ENCODE data around the gene TECTA. TPM values are rescaled to one million over a fixed set of nuclear protein-coding genes. Genes with fewer than 3 reads are reported as not detected.

Gene TECTA
- total RNA-seq, 1 experiment from 2014 or later: 0.37 TPM

DNA sequence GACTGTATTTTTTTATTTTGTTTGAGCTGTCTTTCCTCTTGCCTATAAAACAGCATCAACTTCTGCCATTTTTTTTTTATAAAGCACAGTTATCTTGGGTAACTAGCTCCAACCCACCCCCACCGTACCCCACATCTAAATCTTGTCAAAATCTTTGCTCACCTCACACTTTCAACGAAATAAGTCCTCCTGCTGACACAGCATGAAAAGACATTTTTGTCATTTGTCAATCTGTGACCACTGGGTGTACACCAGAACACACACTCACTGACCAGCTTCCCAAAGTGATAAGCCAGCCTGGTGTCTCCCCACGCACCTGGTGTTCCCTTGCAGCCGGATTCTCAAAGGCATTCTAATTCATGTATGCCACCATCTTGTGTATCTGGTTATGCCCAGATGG lies 1.7 kb upstream of the TECTA start:
- TF ChIP-seq NFYB (CRISPR knock-in tag; conservative IDR thresholded peaks at IDR 0.05; ENCODE audit: low read depth) (no peak), HMGA2 (CRISPR knock-in tag; IDR thresholded peaks at IDR 0.05) (no peak), CREM (CRISPR knock-in tag; IDR thresholded peaks at IDR 0.05) (no peak), CREB1 (CRISPR knock-in tag; IDR thresholded peaks at IDR 0.05) (no peak), KAT7 (CRISPR knock-in tag; IDR thresholded peaks at IDR 0.05; ENCODE audit: borderline replicate concordance) (no peak), JUN (CRISPR knock-in tag; IDR thresholded peaks at IDR 0.05) (no peak), NR1H2 (CRISPR knock-in tag; IDR thresholded peaks at IDR 0.05) (no peak)
- Mint-ChIP-seq H3K27me3 (ENCODE audit: low read depth) (no peaks in the 10 kb centered on the region), H3K4me3 (no peak overlapping the region), H3K9me3 (peaks cover 8% of the 10 kb centered on the region), H3K27ac (no peak overlapping the region), H3K4me1 (peaks cover 25% of the 10 kb centered on the region), H3K36me3 (no peaks in the 10 kb centered on the region)
- DNase-seq (ENCODE audit: low spot score) (no peak), ATAC-seq (no peak)
- ChIA-PET CTCF (interaction anchor here (0.7 to 1.7 kb wide), 2 partner anchors 35 to 95 kb away, joined by 3 to 5 read pairs; no protein-coding TSS in a partner anchor), POLR2A (no interaction called here)

DNA sequence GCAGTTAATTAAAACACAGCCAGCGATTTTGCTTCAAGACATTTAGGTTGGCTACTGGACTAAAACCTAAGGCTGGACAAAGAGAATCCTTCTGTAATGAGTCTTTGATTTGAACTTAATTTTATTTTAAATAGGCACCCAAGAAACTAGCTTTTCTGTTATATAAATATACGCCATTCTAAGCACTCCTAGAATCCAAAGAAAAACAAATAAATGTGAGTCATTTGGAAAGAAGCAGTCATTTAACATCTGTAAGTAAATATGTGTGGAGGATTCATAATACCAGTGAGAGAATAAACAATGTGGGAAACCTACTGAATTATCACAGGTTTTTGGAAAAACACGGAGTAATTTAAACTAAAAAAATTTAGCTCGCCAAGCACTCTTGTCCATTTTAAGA lies 1.2 kb upstream of the TECTA start:
- ChIA-PET CTCF (interaction anchor here (0.7 to 1.1 kb wide), 3 partner anchors 36 to 155 kb away, joined by 3 read pairs; no protein-coding TSS in a partner anchor), POLR2A (no interaction called here)
- Mint-ChIP-seq H3K4me3 (no peak overlapping the region), H3K27me3 (ENCODE audit: low read depth) (no peaks in the 10 kb centered on the region), H3K27ac (no peak overlapping the region), H3K9me3 (peaks cover 3% of the 10 kb centered on the region), H3K36me3 (no peaks in the 10 kb centered on the region), H3K4me1 (peaks cover 28% of the 10 kb centered on the region)
- no peak for TF ChIP-seq NR1H2 (CRISPR knock-in tag; IDR thresholded peaks at IDR 0.05)
- no peak for TF ChIP-seq RORB (CRISPR knock-in tag; IDR thresholded peaks at IDR 0.05)
- DNase-seq (ENCODE audit: low spot score): no peak
- no peak for ATAC-seq

DNA sequence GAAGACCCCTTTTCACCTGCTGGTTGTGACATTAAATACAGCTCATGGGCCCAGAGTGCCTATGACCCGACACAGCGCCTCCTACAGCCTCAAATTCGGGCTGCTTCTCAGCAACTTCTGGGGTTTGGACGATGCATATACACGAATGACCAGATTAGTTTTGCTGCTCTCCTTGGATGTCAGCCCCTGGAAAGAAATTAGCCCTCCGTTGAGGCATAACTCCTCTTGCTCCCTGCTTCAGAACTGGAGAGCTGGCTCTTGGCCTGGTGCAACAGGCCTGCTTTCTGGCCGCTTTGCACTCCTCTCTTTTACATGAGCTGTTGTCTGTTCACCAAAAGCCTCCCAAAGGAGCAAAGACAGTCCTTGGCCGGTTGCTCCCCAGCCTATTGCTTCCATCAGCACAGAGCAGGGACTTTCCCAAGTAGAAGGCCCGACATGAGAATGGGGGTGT lies 3.3 kb downstream of the TECTA start:
- peak; percentile 89 for ATAC-seq
- Mint-ChIP-seq H3K27me3 (ENCODE audit: low read depth) (no peaks in the 10 kb centered on the region), H3K9me3 (no peaks in the 10 kb centered on the region), H3K27ac (no peak overlapping the region), H3K36me3 (no peaks in the 10 kb centered on the region), H3K4me1 (peaks cover 28% of the 10 kb centered on the region), H3K4me3 (no peak overlapping the region)
- no peak for TF ChIP-seq IRF1 (CRISPR knock-in tag; IDR thresholded peaks at IDR 0.05)
- TF ChIP-seq, protein P1, sequence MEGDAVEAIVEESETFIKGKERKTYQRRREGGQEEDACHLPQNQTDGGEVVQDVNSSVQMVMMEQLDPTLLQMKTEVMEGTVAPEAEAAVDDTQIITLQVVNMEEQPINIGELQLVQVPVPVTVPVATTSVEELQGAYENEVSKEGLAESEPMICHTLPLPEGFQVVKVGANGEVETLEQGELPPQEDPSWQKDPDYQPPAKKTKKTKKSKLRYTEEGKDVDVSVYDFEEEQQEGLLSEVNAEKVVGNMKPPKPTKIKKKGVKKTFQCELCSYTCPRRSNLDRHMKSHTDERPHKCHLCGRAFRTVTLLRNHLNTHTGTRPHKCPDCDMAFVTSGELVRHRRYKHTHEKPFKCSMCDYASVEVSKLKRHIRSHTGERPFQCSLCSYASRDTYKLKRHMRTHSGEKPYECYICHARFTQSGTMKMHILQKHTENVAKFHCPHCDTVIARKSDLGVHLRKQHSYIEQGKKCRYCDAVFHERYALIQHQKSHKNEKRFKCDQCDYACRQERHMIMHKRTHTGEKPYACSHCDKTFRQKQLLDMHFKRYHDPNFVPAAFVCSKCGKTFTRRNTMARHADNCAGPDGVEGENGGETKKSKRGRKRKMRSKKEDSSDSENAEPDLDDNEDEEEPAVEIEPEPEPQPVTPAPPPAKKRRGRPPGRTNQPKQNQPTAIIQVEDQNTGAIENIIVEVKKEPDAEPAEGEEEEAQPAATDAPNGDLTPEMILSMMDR (IDR thresholded peaks at IDR 0.05): peak; percentile 30; the same call in 1 of the 2 replicates
- peak; percentile 52 for DNase-seq (ENCODE audit: low spot score)
- POLR2A ChIA-PET: no interaction called here
- CTCF ChIA-PET: interaction anchor here (0.5 to 2.1 kb wide), 48 partner anchors 9 to 609 kb away, joined by 3 to 13 read pairs (median 4); partner anchors contain the start of gene TBCEL

DNA sequence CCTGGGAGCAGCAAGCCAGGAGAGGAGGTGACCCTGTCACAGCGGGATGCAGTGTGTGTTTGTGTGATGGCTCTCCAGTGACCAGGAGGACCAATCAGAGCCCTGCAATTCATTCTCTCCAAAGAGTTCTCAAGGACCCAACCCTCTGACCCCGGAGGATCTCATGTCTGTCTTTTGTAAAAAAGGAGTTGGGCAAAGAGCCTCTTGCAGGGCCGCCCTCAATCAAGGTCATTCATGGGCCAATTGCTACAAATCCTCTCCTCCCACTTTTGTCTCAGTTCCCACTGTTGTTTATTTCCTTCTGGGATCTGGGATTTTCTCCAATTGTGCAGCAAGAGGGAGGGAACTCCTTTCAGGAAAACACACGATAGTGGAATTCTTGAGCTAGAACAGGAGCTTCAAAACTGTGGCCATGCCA lies 4.0 kb downstream of the TECTA start:
- Mint-ChIP-seq H3K27ac (no peak overlapping the region), H3K36me3 (no peaks in the 10 kb centered on the region), H3K9me3 (no peaks in the 10 kb centered on the region), H3K4me1 (peaks cover 28% of the 10 kb centered on the region), H3K4me3 (no peak overlapping the region), H3K27me3 (ENCODE audit: low read depth) (no peaks in the 10 kb centered on the region)
- ATAC-seq (no peak), DNase-seq (ENCODE audit: low spot score) (no peak)
- TF ChIP-seq IRF1 (CRISPR knock-in tag; IDR thresholded peaks at IDR 0.05) (no peak), GTF2I (CRISPR knock-in tag; conservative IDR thresholded peaks at IDR 0.05) (no peak), CREB1 (CRISPR knock-in tag; IDR thresholded peaks at IDR 0.05) (no peak)
- ChIA-PET CTCF (interaction anchor here (0.6 to 2.1 kb wide), 19 partner anchors 9 to 486 kb away, joined by 3 to 11 read pairs (median 6); partner anchors contain the start of gene TBCEL), POLR2A (no interaction called here)

DNA sequence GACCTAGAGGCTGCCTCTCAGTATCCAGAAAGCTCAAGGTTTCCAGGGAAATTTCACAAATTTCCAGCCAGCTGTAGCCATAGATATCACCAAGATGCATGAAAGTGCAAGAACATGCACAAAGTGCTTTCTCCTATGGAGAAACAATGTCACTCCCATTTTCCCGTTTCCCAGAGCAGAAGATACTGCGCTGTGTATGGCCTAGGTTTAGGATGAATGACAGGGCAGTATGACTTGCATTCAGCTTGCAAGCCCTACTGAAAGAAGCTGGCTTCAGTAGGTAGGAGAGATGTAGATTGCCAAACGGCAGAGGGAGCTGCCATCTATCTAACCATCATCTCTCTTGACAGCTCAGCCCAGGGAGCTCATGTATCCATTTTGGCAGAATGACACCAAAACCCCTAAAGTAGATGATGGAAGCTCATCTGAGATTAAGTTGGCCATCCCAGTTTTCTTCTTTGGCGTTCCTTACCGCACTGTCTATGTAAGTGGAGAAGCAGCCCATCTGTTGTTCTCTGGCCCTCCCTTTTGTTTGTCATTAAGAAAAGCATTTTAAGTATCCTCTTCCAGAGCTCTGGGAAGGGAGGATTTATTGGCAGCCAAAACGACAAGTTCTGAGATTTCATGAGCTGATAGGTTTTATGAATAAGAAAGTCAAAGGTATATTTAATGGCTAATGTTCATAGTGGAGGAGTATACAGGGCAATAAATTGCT lies 4.6 kb downstream of the TECTA start:
- Mint-ChIP-seq H3K4me1 (peaks cover 23% of the 10 kb centered on the region), H3K9me3 (no peaks in the 10 kb centered on the region), H3K36me3 (no peaks in the 10 kb centered on the region), H3K4me3 (no peak overlapping the region), H3K27me3 (ENCODE audit: low read depth) (no peaks in the 10 kb centered on the region), H3K27ac (no peak overlapping the region)
- TF ChIP-seq NR2C2 (CRISPR knock-in tag; IDR thresholded peaks at IDR 0.05) (no peak), TCF7 (CRISPR knock-in tag; IDR thresholded peaks at IDR 0.05; ENCODE audit: low read depth) (no peak), EMX1 (CRISPR knock-in tag; IDR thresholded peaks at IDR 0.05) (no peak), NR1H2 (CRISPR knock-in tag; IDR thresholded peaks at IDR 0.05) (no peak), FOXK1 (CRISPR knock-in tag; IDR thresholded peaks at IDR 0.05) (no peak), SOX15 (CRISPR knock-in tag; IDR thresholded peaks at IDR 0.05) (no peak), MXD4 (CRISPR knock-in tag; IDR thresholded peaks at IDR 0.05; ENCODE audit: borderline replicate concordance) (no peak)
- TF ChIP-seq, protein P2, sequence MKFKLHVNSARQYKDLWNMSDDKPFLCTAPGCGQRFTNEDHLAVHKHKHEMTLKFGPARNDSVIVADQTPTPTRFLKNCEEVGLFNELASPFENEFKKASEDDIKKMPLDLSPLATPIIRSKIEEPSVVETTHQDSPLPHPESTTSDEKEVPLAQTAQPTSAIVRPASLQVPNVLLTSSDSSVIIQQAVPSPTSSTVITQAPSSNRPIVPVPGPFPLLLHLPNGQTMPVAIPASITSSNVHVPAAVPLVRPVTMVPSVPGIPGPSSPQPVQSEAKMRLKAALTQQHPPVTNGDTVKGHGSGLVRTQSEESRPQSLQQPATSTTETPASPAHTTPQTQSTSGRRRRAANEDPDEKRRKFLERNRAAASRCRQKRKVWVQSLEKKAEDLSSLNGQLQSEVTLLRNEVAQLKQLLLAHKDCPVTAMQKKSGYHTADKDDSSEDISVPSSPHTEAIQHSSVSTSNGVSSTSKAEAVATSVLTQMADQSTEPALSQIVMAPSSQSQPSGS (CRISPR knock-in tag; IDR thresholded peaks at IDR 0.05; ENCODE audit: borderline replicate concordance, low read depth): no peak
- TF ChIP-seq, protein P3, sequence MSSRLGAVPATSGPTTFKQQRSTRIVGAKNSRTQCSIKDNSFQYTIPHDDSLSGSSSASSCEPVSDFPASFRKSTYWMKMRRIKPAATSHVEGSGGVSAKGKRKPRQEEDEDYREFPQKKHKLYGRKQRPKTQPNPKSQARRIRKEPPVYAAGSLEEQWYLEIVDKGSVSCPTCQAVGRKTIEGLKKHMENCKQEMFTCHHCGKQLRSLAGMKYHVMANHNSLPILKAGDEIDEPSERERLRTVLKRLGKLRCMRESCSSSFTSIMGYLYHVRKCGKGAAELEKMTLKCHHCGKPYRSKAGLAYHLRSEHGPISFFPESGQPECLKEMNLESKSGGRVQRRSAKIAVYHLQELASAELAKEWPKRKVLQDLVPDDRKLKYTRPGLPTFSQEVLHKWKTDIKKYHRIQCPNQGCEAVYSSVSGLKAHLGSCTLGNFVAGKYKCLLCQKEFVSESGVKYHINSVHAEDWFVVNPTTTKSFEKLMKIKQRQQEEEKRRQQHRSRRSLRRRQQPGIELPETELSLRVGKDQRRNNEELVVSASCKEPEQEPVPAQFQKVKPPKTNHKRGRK (CRISPR knock-in tag; IDR thresholded peaks at IDR 0.05; ENCODE audit: borderline replicate concordance): no peak
- POLR2A ChIA-PET: no interaction called here
- CTCF ChIA-PET: interaction anchor here (1.0 to 2.1 kb wide), 4 partner anchors 23 to 485 kb away, joined by 4 to 11 read pairs (median 8); no protein-coding TSS in a partner anchor
- DNase-seq (ENCODE audit: low spot score) (no peak), ATAC-seq (no peak)

Data from WTC11 (cell line).